Neural cell (in vitro differentiated cells): ENCODE results near the gene MSH2.

Experiments
- MXI1 ChIP-seq: fragments of 450-650 bp; conservative IDR thresholded peaks from 2 replicates; pipeline ENCODE4 v1.6.1; 2014; ENCODE audit warnings: antibody characterized with exemption, mild to moderate bottlenecking; ENCODE audit not compliant: poor library complexity, severe bottlenecking
- POLR2AphosphoS5 ChIP-seq: IDR thresholded peaks from 2 replicates; pipeline ENCODE4 v1.6.1; 2012
- RAD21 ChIP-seq: fragments of 450-650 bp; conservative IDR thresholded peaks from 2 replicates; pipeline ENCODE4 v1.6.1; 2014; ENCODE audit warnings: antibody characterized with exemption, mild to moderate bottlenecking, moderate library complexity
- REST ChIP-seq: IDR thresholded peaks from 2 replicates; pipeline ENCODE4 v1.6.1; 2012; ENCODE audit warnings: borderline replicate concordance
- TAF1 ChIP-seq: IDR thresholded peaks from 2 replicates; pipeline ENCODE4 v1.6.1; 2012; ENCODE audit warnings: low read depth
- TF ChIP-seq, protein P1 (sequence below): fragments of 450-650 bp; IDR thresholded peaks from 2 replicates; pipeline ENCODE4 v1.5.1; 2014; ENCODE audit warnings: antibody characterized with exemption, mild to moderate bottlenecking, moderate library complexity; ENCODE audit not compliant: poor library complexity, severe bottlenecking

DNA sequence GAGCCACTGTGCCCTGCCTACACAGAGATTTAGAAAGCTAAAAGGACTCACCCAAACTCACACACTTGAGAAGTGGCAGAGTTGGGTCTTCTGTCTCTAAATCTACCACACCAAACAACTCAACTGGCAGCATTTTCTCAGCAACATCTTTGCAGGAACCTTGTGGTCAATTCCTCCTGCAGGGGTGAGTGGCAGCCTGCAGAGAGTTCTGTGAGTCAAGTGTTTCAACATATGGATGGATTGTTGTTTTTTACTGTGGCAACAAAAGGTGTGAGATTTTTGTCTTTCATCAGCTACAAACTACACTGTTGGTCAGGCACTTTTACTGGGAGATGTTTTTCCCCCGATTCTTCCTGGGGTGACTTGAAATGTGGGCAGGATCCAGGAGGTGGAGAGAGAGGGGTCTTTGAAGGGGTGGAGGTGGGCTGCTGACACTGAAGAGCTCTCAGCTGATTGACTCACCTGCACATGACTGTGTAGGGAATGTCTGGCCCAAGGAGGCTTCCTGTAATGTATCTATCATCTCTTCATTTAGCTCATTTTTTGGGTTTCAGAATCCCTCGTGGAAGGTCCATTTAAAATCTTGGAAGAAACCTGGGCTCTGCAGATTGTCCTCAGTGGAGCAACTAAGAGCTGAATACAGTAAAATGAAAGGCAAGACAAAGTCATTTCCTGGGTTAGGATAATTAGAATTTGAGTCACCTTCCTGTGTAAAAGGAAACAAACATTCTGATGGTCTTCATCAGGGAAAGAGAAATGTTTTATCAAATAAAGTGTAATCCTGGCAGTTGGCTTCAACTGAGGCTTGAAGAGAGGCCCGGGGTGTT lies 98.6 kb downstream of the MSH2 start:
- TF ChIP-seq, protein P1, sequence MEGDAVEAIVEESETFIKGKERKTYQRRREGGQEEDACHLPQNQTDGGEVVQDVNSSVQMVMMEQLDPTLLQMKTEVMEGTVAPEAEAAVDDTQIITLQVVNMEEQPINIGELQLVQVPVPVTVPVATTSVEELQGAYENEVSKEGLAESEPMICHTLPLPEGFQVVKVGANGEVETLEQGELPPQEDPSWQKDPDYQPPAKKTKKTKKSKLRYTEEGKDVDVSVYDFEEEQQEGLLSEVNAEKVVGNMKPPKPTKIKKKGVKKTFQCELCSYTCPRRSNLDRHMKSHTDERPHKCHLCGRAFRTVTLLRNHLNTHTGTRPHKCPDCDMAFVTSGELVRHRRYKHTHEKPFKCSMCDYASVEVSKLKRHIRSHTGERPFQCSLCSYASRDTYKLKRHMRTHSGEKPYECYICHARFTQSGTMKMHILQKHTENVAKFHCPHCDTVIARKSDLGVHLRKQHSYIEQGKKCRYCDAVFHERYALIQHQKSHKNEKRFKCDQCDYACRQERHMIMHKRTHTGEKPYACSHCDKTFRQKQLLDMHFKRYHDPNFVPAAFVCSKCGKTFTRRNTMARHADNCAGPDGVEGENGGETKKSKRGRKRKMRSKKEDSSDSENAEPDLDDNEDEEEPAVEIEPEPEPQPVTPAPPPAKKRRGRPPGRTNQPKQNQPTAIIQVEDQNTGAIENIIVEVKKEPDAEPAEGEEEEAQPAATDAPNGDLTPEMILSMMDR = no peak
- TF ChIP-seq POLR2AphosphoS5 = no peak
- no peak for TF ChIP-seq TAF1
- TF ChIP-seq MXI1 = no peak
- TF ChIP-seq RAD21 = no peak
- TF ChIP-seq REST = no peak
